CD4-positive, alpha-beta memory T cell (primary cell): ENCODE measurements around the gene USP1. TPM values are rescaled to one million over a fixed set of nuclear protein-coding genes. Genes with fewer than 3 reads are reported as not detected.

Experiments
- CTCF ChIA-PET: fragments of 350-600 bp; sonication (Branson Sonifier 250); formaldehyde crosslinking; loops from one replicate; lab custom pipeline; 2021; ENCODE audit warnings: inconsistent platforms; ENCODE audit not compliant: partially characterized antibody; lab: Charles Lee
- POLR2A ChIA-PET: fragments of 350-600 bp; sonication (Branson Sonifier 250); formaldehyde crosslinking; loops from one replicate; lab custom pipeline; 2021; ENCODE audit not compliant: partially characterized antibody; lab: Charles Lee
- DNase-seq, 5 donors: peaks; one replicate each; pipeline versions ENCODE4 v3.0.0 to v3.0.0-alpha.2; 2020 to 2022; ENCODE audit warnings: mixed read lengths in 1 of 5
- H3K27ac ChIP-seq: one replicate; pipeline ENCODE4 v1.7.0; 2013; ENCODE audit warnings: low read depth, low read length
- H3K27me3 ChIP-seq: 2 replicates; pipeline ENCODE4 v1.7.0; 2013; ENCODE audit warnings: mild to moderate bottlenecking, low read length, moderate library complexity; ENCODE audit not compliant: insufficient read depth
- H3K36me3 ChIP-seq: 2 replicates; pipeline ENCODE4 v1.7.0; 2013; ENCODE audit warnings: mild to moderate bottlenecking, low read length, moderate library complexity; ENCODE audit not compliant: insufficient read depth
- H3K4me1 ChIP-seq: 2 replicates; pipeline ENCODE4 v1.7.0; 2013; ENCODE audit warnings: mild to moderate bottlenecking, low read length, moderate library complexity; ENCODE audit not compliant: insufficient read depth
- H3K4me3 ChIP-seq, 2 donors: one replicate each; pipeline ENCODE4 v1.7.0; 2013; ENCODE audit warnings: low read length in 2 of 2, mild to moderate bottlenecking in 1 of 2
- H3K9me3 ChIP-seq, 2 donors: one replicate each; pipeline ENCODE4 v1.7.0; 2013; ENCODE audit warnings: low read length in 2 of 2, control low read depth in 1 of 2; ENCODE audit not compliant: control insufficient read depth in 1 of 2
- H3K27ac Mint-ChIP-seq, 7 donors: one replicate each; pipeline ENCODE4 v1.8.0; 2020 to 2021; ENCODE audit warnings: mixed read lengths in 7 of 7, mild to moderate bottlenecking in 6 of 7, inconsistent platforms in 3 of 7, moderate library complexity in 3 of 7
- H3K27me3 Mint-ChIP-seq, 2 donors: one replicate each; pipeline ENCODE4 v1.8.0; 2020 to 2021; ENCODE audit warnings: mixed read lengths in 2 of 2
- H3K36me3 Mint-ChIP-seq, 2 donors: one replicate each; pipeline ENCODE4 v1.8.0; 2020 to 2021; ENCODE audit warnings: mixed read lengths in 2 of 2, inconsistent platforms in 1 of 2, mild to moderate bottlenecking in 1 of 2
- H3K4me1 Mint-ChIP-seq, 4 donors: one replicate each; pipeline ENCODE4 v1.8.0; 2020 to 2021; ENCODE audit warnings: mixed read lengths in 4 of 4, mild to moderate bottlenecking in 1 of 4
- H3K4me3 Mint-ChIP-seq, 8 donors: one replicate each; pipeline ENCODE4 v1.8.0; 2020 to 2021; ENCODE audit warnings: mixed read lengths in 8 of 8, mild to moderate bottlenecking in 7 of 8, moderate library complexity in 6 of 8, inconsistent platforms in 3 of 8
- H3K9me3 Mint-ChIP-seq, 8 donors: one replicate each; pipeline ENCODE4 v1.8.0; 2020 to 2021; ENCODE audit warnings: mixed read lengths in 8 of 8, mild to moderate bottlenecking in 5 of 8, inconsistent platforms in 3 of 8, moderate library complexity in 1 of 8
- intact Hi-C: fragments of 100-400 bp; cut with micrococcal nuclease; formaldehyde crosslinking; loops from one replicate; pipeline ENCODE4 v1.15.1; 2023
- polyA plus RNA-seq, 2 donors: library from polyadenylated mRNA; unstranded; fragments of 300-500 nt; fragmentation: Illumina TruSeq; gene quantifications; one replicate each; pipeline ENCODE4 v1.2.3, GENCODE V29; 2021
- total RNA-seq, 2 experiments: library from RNA; stranded (reverse); gene quantifications; one replicate each; pipeline ENCODE4 v1.2.3, GENCODE V29; 2021

USP1 gene
- total and polyA plus RNA-seq, 4 experiments from 2014 or later: 30.2 to 50.0 (median 40.5) TPM

DNA sequence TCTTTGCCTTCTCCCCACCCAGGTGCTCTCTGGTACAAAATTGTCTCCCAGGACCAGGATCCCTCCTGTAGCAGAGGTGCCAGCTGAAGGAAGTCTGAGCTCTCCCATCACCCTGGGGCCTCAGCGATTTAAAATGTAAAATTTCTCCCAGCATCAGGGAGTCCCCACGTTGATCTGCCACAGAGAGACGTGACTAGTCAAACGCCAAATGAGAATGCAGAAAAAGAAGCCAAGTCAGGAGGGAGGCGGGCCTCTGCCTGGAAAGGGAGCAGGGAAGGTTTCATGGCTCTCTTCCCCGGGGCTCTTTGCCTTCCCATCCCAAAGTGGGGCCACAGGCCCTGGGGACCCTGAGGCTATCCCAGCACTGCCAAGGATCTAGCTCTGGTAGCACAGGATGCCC is 40.0 kb upstream of the USP1 start:
- Histone ChIP-seq H3K4me1 (no peaks in the 10 kb centered on the region), H3K9me3 (no peaks in the 10 kb centered on the region), H3K27me3 (no peaks in the 10 kb centered on the region), H3K27ac (no peak overlapping the region), H3K4me3 (no peak overlapping the region), H3K36me3 (no peaks in the 10 kb centered on the region)
- DNase-seq: no peak
- no peaks in the 10 kb centered on the region for H3K36me3 Mint-ChIP-seq
- no peak overlapping the region for H3K27ac Mint-ChIP-seq
- no peaks in the 10 kb centered on the region for H3K9me3 Mint-ChIP-seq
- peaks cover 1 to 2% of the 10 kb centered on the region in 2 donors for H3K27me3 Mint-ChIP-seq
- no peak overlapping the region for H3K4me3 Mint-ChIP-seq
- POLR2A ChIA-PET: no interaction called here
- CTCF ChIA-PET: interaction anchor here (1.5 kb wide), 1 partner anchor 9 kb away, joined by 5 read pairs; no protein-coding TSS in a partner anchor
- H3K4me1 Mint-ChIP-seq: no peaks in the 10 kb centered on the region
- intact Hi-C loops: no loop called here

- intact Hi-C loops: no loop called here
- CTCF ChIA-PET: interaction anchor here (1.5 kb wide), 1 partner anchor 9 kb away, joined by 5 read pairs; no protein-coding TSS in a partner anchor
- H3K4me1 ChIP-seq: no peaks in the 10 kb centered on the region
Observed at GRCh38 chr1:62397301-62397700, 39.5 kb upstream of the USP1 start.

DNA sequence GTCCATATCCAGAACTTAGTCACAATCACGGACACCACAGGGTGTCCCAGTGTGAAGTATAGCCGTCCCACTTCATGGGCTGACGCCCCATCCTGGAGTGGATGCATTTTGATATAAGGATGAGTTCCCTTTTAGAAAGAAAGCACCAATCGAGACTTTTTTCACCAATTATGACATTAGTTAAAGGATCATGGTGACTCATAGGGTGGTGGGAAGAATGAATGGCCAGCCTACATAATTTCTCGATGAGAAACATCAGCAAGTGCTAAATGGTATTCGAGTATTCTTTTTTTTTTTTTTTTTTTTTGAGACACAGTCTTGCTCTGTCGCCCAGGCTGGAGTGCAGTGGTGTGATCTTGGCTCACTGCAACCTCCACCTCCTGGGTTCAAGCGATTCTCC is 38.5 kb upstream of the USP1 start:
- H3K9me3 Mint-ChIP-seq: no peaks in the 10 kb centered on the region
- Histone ChIP-seq H3K27ac (no peak overlapping the region), H3K36me3 (no peaks in the 10 kb centered on the region), H3K9me3 (no peaks in the 10 kb centered on the region), H3K4me1 (no peaks in the 10 kb centered on the region), H3K27me3 (no peaks in the 10 kb centered on the region), H3K4me3 (no peak overlapping the region)
- ChIA-PET POLR2A (no interaction called here), CTCF (interaction anchor here (1.5 kb wide), 1 partner anchor 8 kb away, joined by 5 read pairs; no protein-coding TSS in a partner anchor)
- no peaks in the 10 kb centered on the region for H3K4me1 Mint-ChIP-seq
- H3K36me3 Mint-ChIP-seq: no peaks in the 10 kb centered on the region
- DNase-seq: no peak
- H3K27me3 Mint-ChIP-seq: peaks cover 0 to 1% of the 10 kb centered on the region in 2 donors
- H3K4me3 Mint-ChIP-seq: no peak overlapping the region
- no peak overlapping the region for H3K27ac Mint-ChIP-seq
- intact Hi-C loops: no loop called here

More at GRCh38 chr1:62397301-62397700, 39.5 kb upstream of the USP1 start:
- POLR2A ChIA-PET: no interaction called here
- Mint-ChIP-seq H3K4me1 (no peaks in the 10 kb centered on the region), H3K9me3 (no peaks in the 10 kb centered on the region), H3K36me3 (no peaks in the 10 kb centered on the region), H3K4me3 (no peak overlapping the region), H3K27me3 (peaks cover 1 to 2% of the 10 kb centered on the region in 2 donors), H3K27ac (no peak overlapping the region)
- Histone ChIP-seq H3K36me3 (no peaks in the 10 kb centered on the region), H3K27ac (no peak overlapping the region), H3K27me3 (no peaks in the 10 kb centered on the region), H3K9me3 (no peaks in the 10 kb centered on the region), H3K4me3 (no peak overlapping the region)
- DNase-seq: no peak

DNA sequence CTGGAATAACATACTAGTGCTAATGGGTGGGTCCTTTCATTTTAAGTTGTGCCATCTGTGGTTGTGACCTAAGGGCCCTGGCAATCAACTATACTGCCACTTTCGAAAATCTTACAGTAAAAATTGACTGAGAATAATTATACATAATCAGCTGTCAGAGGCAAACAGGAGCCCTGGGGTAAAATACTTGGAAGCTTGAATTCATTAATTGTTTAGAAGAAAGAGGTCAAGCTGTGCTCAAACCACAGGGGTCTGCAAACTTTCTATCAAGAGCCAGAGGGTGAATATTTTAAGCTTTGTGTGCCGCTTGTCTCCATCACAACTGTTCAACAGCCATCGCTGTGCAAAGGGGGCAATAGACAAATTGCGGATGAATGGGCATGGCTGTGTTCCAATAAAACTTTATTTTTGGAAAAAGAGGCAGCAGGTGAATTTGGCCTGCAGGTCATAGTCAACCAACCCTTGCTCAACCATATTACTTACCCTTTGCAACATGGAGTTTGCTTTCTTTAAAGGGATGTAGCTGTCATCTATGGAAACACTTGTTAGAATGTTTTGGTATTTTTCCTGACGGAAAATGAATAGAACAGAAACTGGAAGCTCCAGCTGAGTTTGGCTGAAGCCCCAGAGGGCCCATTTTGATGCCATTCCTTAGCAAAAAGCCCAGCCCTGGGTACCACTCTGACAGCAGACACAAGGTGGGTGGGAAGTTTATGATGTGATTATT is 35.7 kb upstream of the USP1 start:
- no peaks in the 10 kb centered on the region for H3K9me3 ChIP-seq
- CTCF ChIA-PET: interaction anchor here (1.2 to 1.3 kb wide), 2 partner anchors 226 to 228 kb away, joined by 3 to 4 read pairs; no protein-coding TSS in a partner anchor
- no peak for DNase-seq
- Mint-ChIP-seq H3K27ac (no peak overlapping the region), H3K27me3 (no peaks in the 10 kb centered on the region), H3K4me3 (no peak overlapping the region), H3K36me3 (no peaks in the 10 kb centered on the region), H3K9me3 (no peaks in the 10 kb centered on the region), H3K4me1 (no peaks in the 10 kb centered on the region)
- POLR2A ChIA-PET: no interaction called here
- no peak overlapping the region for H3K27ac ChIP-seq
- H3K36me3 ChIP-seq: no peaks in the 10 kb centered on the region
- no peak overlapping the region for H3K4me3 ChIP-seq
- no peaks in the 10 kb centered on the region for H3K4me1 ChIP-seq
- intact Hi-C loops: loop anchor here (10.0 kb wide), 1 partner anchor 344 kb away; no protein-coding TSS in a partner anchor
- no peaks in the 10 kb centered on the region for H3K27me3 ChIP-seq

GRCh38 chr1:62405247-62405646 is 31.6 kb upstream of the USP1 start:
- Histone ChIP-seq H3K27ac (no peak overlapping the region), H3K27me3 (no peaks in the 10 kb centered on the region), H3K4me1 (no peaks in the 10 kb centered on the region), H3K4me3 (no peak overlapping the region), H3K36me3 (no peaks in the 10 kb centered on the region), H3K9me3 (no peaks in the 10 kb centered on the region)
- Mint-ChIP-seq H3K4me3 (no peak overlapping the region), H3K9me3 (no peaks in the 10 kb centered on the region), H3K36me3 (no peaks in the 10 kb centered on the region), H3K4me1 (no peaks in the 10 kb centered on the region), H3K27me3 (no peaks in the 10 kb centered on the region), H3K27ac (no peak overlapping the region)
- intact Hi-C loops: loop anchor here (5.0 to 10.0 kb wide), 2 partner anchors 133 to 340 kb away; no protein-coding TSS in a partner anchor
- POLR2A ChIA-PET: interaction anchor here (0.8 kb wide), 1 partner anchor 229 kb away, joined by 3 read pairs; no protein-coding TSS in a partner anchor
- CTCF ChIA-PET: interaction anchor here (0.8 to 4.6 kb wide), 7 partner anchors 8 to 323 kb away, joined by 3 to 74 read pairs (median 10); no protein-coding TSS in a partner anchor
- no peak for DNase-seq

- H3K4me1 ChIP-seq: no peaks in the 10 kb centered on the region
- no peaks in the 10 kb centered on the region for H3K4me1 Mint-ChIP-seq
- POLR2A ChIA-PET: interaction anchor here (1.6 kb wide), 1 partner anchor 231 kb away, joined by 5 read pairs; no protein-coding TSS in a partner anchor
Observed at GRCh38 chr1:62406576-62406975, 30.3 kb upstream of the USP1 start.

GRCh38 chr1:62407398-62408009 is 29.3 kb upstream of the USP1 start:
- H3K27ac Mint-ChIP-seq: peak overlapping the region in 1 of 7 donors; percentile 41
- H3K4me1 Mint-ChIP-seq: no peaks in the 10 kb centered on the region
- no peaks in the 10 kb centered on the region for H3K9me3 Mint-ChIP-seq
- Histone ChIP-seq H3K4me1 (no peaks in the 10 kb centered on the region), H3K27ac (no peak overlapping the region), H3K4me3 (no peak overlapping the region), H3K9me3 (no peaks in the 10 kb centered on the region), H3K36me3 (no peaks in the 10 kb centered on the region), H3K27me3 (no peaks in the 10 kb centered on the region)
- no peak overlapping the region for H3K4me3 Mint-ChIP-seq
- intact Hi-C loops: loop anchor here (1.0 to 10.0 kb wide), 3 partner anchors 135 to 337 kb away; no protein-coding TSS in a partner anchor
- CTCF ChIA-PET: interaction anchor here (1.0 to 4.6 kb wide), 11 partner anchors 10 to 339 kb away, joined by 3 to 74 read pairs (median 4); no protein-coding TSS in a partner anchor
- POLR2A ChIA-PET: interaction anchor here (1.6 kb wide), 1 partner anchor 232 kb away, joined by 5 read pairs; no protein-coding TSS in a partner anchor
- peak in 4 of 5 donors; percentile 37 to 47 (median 42) for DNase-seq
- no peaks in the 10 kb centered on the region for H3K36me3 Mint-ChIP-seq
- no peaks in the 10 kb centered on the region for H3K27me3 Mint-ChIP-seq

More at GRCh38 chr1:62406576-62406975, 30.3 kb upstream of the USP1 start:
- intact Hi-C loops: loop anchor here (5.0 to 10.0 kb wide), 2 partner anchors 134 to 338 kb away; no protein-coding TSS in a partner anchor
- no peak overlapping the region for H3K27ac Mint-ChIP-seq
- H3K4me3 Mint-ChIP-seq: no peak overlapping the region
- Histone ChIP-seq H3K27ac (no peak overlapping the region), H3K9me3 (no peaks in the 10 kb centered on the region), H3K36me3 (no peaks in the 10 kb centered on the region), H3K27me3 (no peaks in the 10 kb centered on the region), H3K4me3 (no peak overlapping the region)
- CTCF ChIA-PET: interaction anchor here (1.0 to 4.6 kb wide), 14 partner anchors 9 to 340 kb away, joined by 3 to 74 read pairs (median 4); no protein-coding TSS in a partner anchor
- no peaks in the 10 kb centered on the region for H3K36me3 Mint-ChIP-seq
- no peaks in the 10 kb centered on the region for H3K27me3 Mint-ChIP-seq
- H3K9me3 Mint-ChIP-seq: no peaks in the 10 kb centered on the region
- no peak for DNase-seq
